Adrenal gland (tissue), 5 donors: Measurements from ENCODE around the gene KIF5A.

Source experiments
- CTCF ChIP-seq, 6 experiments: fragments of 450-650 bp in 4 of 6; fragments of 200-600 bp in 2 of 6; sonication (generic) in 1 of 6; IDR thresholded peaks; 1 replicate in 5 of 6; 2 replicates in 1 of 6; pipeline versions ENCODE4 v1.5.1 to v1.8.0; 2016 to 2021; ENCODE audit warnings: antibody characterized with exemption in 6 of 6, mild to moderate bottlenecking in 2 of 6, moderate library complexity in 1 of 6
- POLR2A ChIP-seq, 2 donors: fragments of 450-650 bp; IDR thresholded peaks; one replicate each; pipeline ENCODE4 v1.6.1; 2017; ENCODE audit warnings: antibody characterized with exemption in 2 of 2, mild to moderate bottlenecking in 2 of 2, moderate library complexity in 1 of 2
- donor health status: DM: no; HTN: no; CAD: no.

GRCh38 chr12:57632073-57632957 is 82.5 kb downstream of the KIF5A start:
- TF ChIP-seq POLR2A (IDR thresholded peaks at IDR 0.05) (no peak), CTCF (IDR thresholded peaks at IDR 0.05) (no peak)
